ENCODE results near the gene MB21D2.
"Not testable (repeated sequence)": the region's sequence is repeated elsewhere in the genome, so short reads cannot be mapped to it uniquely, and the experiment has no call there.

MB21D2 gene

GRCh38 chr3:192851821-192852372, 65.8 kb downstream of the MB21D2 start:
- no peaks in the 10 kb centered on the region for H3K4me1 ChIP-seq (ENCODE audit: insufficient read depth, low read length, poor library complexity, severe bottlenecking)
- H3F3A ChIP-seq (ENCODE audit: low read depth), result no peaks in the 10 kb centered on the region
- no peaks in the 10 kb centered on the region for H3K36me3 ChIP-seq (ENCODE audit: insufficient read depth, low read length)
- H3K4me2 ChIP-seq (ENCODE audit: low read depth, low read length, poor library complexity, severe bottlenecking), result no peak overlapping the region
- no peak overlapping the region for H2AFZ ChIP-seq (ENCODE audit: low read length)
- no peaks in the 10 kb centered on the region for H4K20me1 ChIP-seq (ENCODE audit: insufficient read depth, low read length, poor library complexity, severe bottlenecking)
- H3K27me3 ChIP-seq (ENCODE audit: insufficient read depth, low read length, poor library complexity, severe bottlenecking), result no peaks in the 10 kb centered on the region
- no peaks in the 10 kb centered on the region for H3K79me2 ChIP-seq (ENCODE audit: insufficient read depth, low read length)
- TF ChIP-seq, protein P1, sequence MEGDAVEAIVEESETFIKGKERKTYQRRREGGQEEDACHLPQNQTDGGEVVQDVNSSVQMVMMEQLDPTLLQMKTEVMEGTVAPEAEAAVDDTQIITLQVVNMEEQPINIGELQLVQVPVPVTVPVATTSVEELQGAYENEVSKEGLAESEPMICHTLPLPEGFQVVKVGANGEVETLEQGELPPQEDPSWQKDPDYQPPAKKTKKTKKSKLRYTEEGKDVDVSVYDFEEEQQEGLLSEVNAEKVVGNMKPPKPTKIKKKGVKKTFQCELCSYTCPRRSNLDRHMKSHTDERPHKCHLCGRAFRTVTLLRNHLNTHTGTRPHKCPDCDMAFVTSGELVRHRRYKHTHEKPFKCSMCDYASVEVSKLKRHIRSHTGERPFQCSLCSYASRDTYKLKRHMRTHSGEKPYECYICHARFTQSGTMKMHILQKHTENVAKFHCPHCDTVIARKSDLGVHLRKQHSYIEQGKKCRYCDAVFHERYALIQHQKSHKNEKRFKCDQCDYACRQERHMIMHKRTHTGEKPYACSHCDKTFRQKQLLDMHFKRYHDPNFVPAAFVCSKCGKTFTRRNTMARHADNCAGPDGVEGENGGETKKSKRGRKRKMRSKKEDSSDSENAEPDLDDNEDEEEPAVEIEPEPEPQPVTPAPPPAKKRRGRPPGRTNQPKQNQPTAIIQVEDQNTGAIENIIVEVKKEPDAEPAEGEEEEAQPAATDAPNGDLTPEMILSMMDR (conservative IDR thresholded peaks at IDR 0.05; ENCODE audit: low read length), result no peak
- TF ChIP-seq EZH2phosphoT487 (IDR thresholded peaks at IDR 0.05; ENCODE audit: borderline replicate concordance), result no peak
- peaks cover 6% of the 10 kb centered on the region; the same call in 1 of the 2 replicates for H3K9me3 ChIP-seq (ENCODE audit: insufficient read depth, low read depth, low read length)
- H3K9me2 ChIP-seq (replicated peaks; ENCODE audit: low read depth, low read length), result no peaks in the 10 kb centered on the region
- no peak overlapping the region for H3K9ac ChIP-seq (ENCODE audit: low read depth, low read length, poor library complexity, severe bottlenecking)
- no peak overlapping the region for H3K4me3 ChIP-seq (ENCODE audit: low read length, poor library complexity, severe bottlenecking)

- H3K9me2 ChIP-seq (replicated peaks; ENCODE audit: low read depth, low read length), result no peaks in the 10 kb centered on the region
- H3K27me3 ChIP-seq (ENCODE audit: insufficient read depth, low read length, poor library complexity, severe bottlenecking), result no peaks in the 10 kb centered on the region
- TF ChIP-seq, protein P1 (conservative IDR thresholded peaks at IDR 0.05; ENCODE audit: low read length), result no peak
- TF ChIP-seq EZH2phosphoT487 (IDR thresholded peaks at IDR 0.05; ENCODE audit: borderline replicate concordance), result no peak
- no peaks in the 10 kb centered on the region for H3K4me1 ChIP-seq (ENCODE audit: insufficient read depth, low read length, poor library complexity, severe bottlenecking)
- H3K79me2 ChIP-seq (ENCODE audit: insufficient read depth, low read length), result no peaks in the 10 kb centered on the region
- H3K9ac ChIP-seq (ENCODE audit: low read depth, low read length, poor library complexity, severe bottlenecking), result no peak overlapping the region
- no peaks in the 10 kb centered on the region for H3K36me3 ChIP-seq (ENCODE audit: insufficient read depth, low read length)
- H3K4me3 ChIP-seq (ENCODE audit: low read length, poor library complexity, severe bottlenecking), result no peak overlapping the region
- peaks cover 6% of the 10 kb centered on the region; the same call in 1 of the 2 replicates for H3K9me3 ChIP-seq (ENCODE audit: insufficient read depth, low read depth, low read length)
- no peak overlapping the region for H2AFZ ChIP-seq (ENCODE audit: low read length)
- no peak overlapping the region for H3K4me2 ChIP-seq (ENCODE audit: low read depth, low read length, poor library complexity, severe bottlenecking)
- H3F3A ChIP-seq (ENCODE audit: low read depth), result no peaks in the 10 kb centered on the region
- no peaks in the 10 kb centered on the region for H4K20me1 ChIP-seq (ENCODE audit: insufficient read depth, low read length, poor library complexity, severe bottlenecking)
These were observed 67.1 kb downstream of the MB21D2 start for GRCh38 chr3:192850451-192850981.

GRCh38 chr3:192849821-192850220, 67.8 kb downstream of the MB21D2 start:
- not testable (repeated sequence) for H3K79me2 ChIP-seq (ENCODE audit: insufficient read depth, low read length); H4K20me1 ChIP-seq (ENCODE audit: insufficient read depth, low read length, poor library complexity, severe bottlenecking); H3K4me1 ChIP-seq (ENCODE audit: insufficient read depth, low read length, poor library complexity, severe bottlenecking); H3K36me3 ChIP-seq (ENCODE audit: insufficient read depth, low read length); H3K4me3 ChIP-seq (ENCODE audit: low read length, poor library complexity, severe bottlenecking); H2AFZ ChIP-seq (ENCODE audit: low read length); H3K9ac ChIP-seq (ENCODE audit: low read depth, low read length, poor library complexity, severe bottlenecking); H3K4me2 ChIP-seq (ENCODE audit: low read depth, low read length, poor library complexity, severe bottlenecking); H3F3A ChIP-seq (ENCODE audit: low read depth); H3K9me2 ChIP-seq (replicated peaks; ENCODE audit: low read depth, low read length); H3K27me3 ChIP-seq (ENCODE audit: insufficient read depth, low read length, poor library complexity, severe bottlenecking); H3K9me3 ChIP-seq (ENCODE audit: insufficient read depth, low read depth, low read length)

Data from Loucy (cell line).